Hematopoietic multipotent progenitor cell treated with erythropoietin and hydrocortisone succinate and interleukin-3 and kit ligand, for 6 days (in vitro differentiated cells): ENCODE measurements around the gene FGR.
"Not testable (repeated sequence)": the region's sequence is repeated elsewhere in the genome, so short reads cannot be mapped to it uniquely, and the experiment has no call there.

Source experiments
- DNase-seq: peaks from one replicate; pipeline ENCODE4 v3.0.0-alpha.2; 2015

FGR gene

GRCh38 chr1:27659497-27660299 is 24.7 kb upstream of the FGR start:
- peak; percentile 92 for DNase-seq

- no peak for DNase-seq
These were observed 24.0 kb upstream of the FGR start for GRCh38 chr1:27658951-27659496.

- DNase-seq, result no peak
These were observed 21.3 kb upstream of the FGR start for GRCh38 chr1:27656157-27656893.

GRCh38 chr1:27655151-27655937 is 20.4 kb upstream of the FGR start:
- DNase-seq, result no peak

- no peak for DNase-seq
These were observed 17.3 kb upstream of the FGR start for GRCh38 chr1:27652111-27652864.

- DNase-seq, result no peak
These were observed 15.7 kb upstream of the FGR start for GRCh38 chr1:27650539-27651175.

GRCh38 chr1:27650171-27650538 is 15.2 kb upstream of the FGR start:
- no peak for DNase-seq

- no peak for DNase-seq
These were observed 14.3 kb upstream of the FGR start for GRCh38 chr1:27649306-27649635.

GRCh38 chr1:27648602-27649305 is 13.8 kb upstream of the FGR start:
- DNase-seq, result no peak

- no peak for DNase-seq
These were observed 12.3 kb upstream of the FGR start for GRCh38 chr1:27647328-27647727.

- no peak for DNase-seq
These were observed 11.7 kb upstream of the FGR start for GRCh38 chr1:27646676-27647075.

GRCh38 chr1:27645071-27645415 is 10.1 kb upstream of the FGR start:
- DNase-seq, result no peak

- no peak for DNase-seq
These were observed 9.5 kb upstream of the FGR start for GRCh38 chr1:27644369-27645070.

GRCh38 chr1:27643600-27644368 is 8.8 kb upstream of the FGR start:
- peak; percentile 87 for DNase-seq

- DNase-seq, result not testable (repeated sequence)
These were observed 5.5 kb upstream of the FGR start for GRCh38 chr1:27640514-27640913.

GRCh38 chr1:27638805-27639204 is 3.8 kb upstream of the FGR start:
- DNase-seq, result no peak

GRCh38 chr1:27638047-27638734 is 3.2 kb upstream of the FGR start:
- DNase-seq, result no peak

GRCh38 chr1:27635396-27636142 is 584 bp upstream of the FGR start:
- no peak for DNase-seq
